Ascending aorta (tissue), 2 donors: ENCODE data around the gene NOXA1. TPM values are rescaled to one million over a fixed set of nuclear protein-coding genes. Genes with fewer than 3 reads are reported as not detected.

ENCODE experiments used
- DNase-seq, 2 donors: peaks; one replicate each; pipeline ENCODE4 v3.0.0-alpha.2; 2019; ENCODE audit warnings: low spot score in 2 of 2
- H3K27ac ChIP-seq, 2 donors: fragments of 200-600 bp; sonication (generic); one replicate each; pipeline ENCODE4 v1.5.1; 2016 to 2017; ENCODE audit warnings: mild to moderate bottlenecking in 1 of 2
- H3K27me3 ChIP-seq: fragments of 200-600 bp; sonication (generic); one replicate; pipeline ENCODE4 v1.5.1; 2017
- H3K36me3 ChIP-seq, 2 donors: fragments of 200-600 bp; sonication (generic); one replicate each; pipeline ENCODE4 v1.5.1; 2016
- H3K4me1 ChIP-seq, 2 donors: fragments of 200-600 bp; sonication (generic); one replicate each; pipeline ENCODE4 v1.5.1; 2016 to 2017; ENCODE audit warnings: mild to moderate bottlenecking in 1 of 2
- H3K4me3 ChIP-seq, 2 donors: fragments of 200-600 bp; sonication (generic); one replicate each; pipeline ENCODE4 v1.5.1; 2016 to 2017; ENCODE audit warnings: mild to moderate bottlenecking in 1 of 2
- H3K9me3 ChIP-seq, 2 donors: fragments of 200-600 bp; sonication (generic); one replicate each; pipeline ENCODE4 v1.5.1; 2016
- intact Hi-C: fragments of 100-400 bp; cut with DNase I; formaldehyde crosslinking; loops from one replicate; pipeline ENCODE4 v1.15.1; 2023
- total RNA-seq: library from RNA; depleted of rRNA; stranded (reverse); fragments of >200 nt; gene quantifications from one replicate; pipeline ENCODE4 v1.1.0, GENCODE V29; 2016
- TF ChIP-seq, protein P1 (sequence below), 3 experiments: fragments of 200-600 bp in 2 of 3; fragments of 450-650 bp in 1 of 3; sonication (generic) in 2 of 3; IDR thresholded peaks; one replicate each; pipeline ENCODE4 v1.5.1; 2016 to 2019; ENCODE audit warnings: antibody characterized with exemption in 3 of 3, mild to moderate bottlenecking in 1 of 3, moderate library complexity in 1 of 3

NOXA1 gene
- total RNA-seq, 1 donor from 2014 or later = 6.9 TPM

DNA sequence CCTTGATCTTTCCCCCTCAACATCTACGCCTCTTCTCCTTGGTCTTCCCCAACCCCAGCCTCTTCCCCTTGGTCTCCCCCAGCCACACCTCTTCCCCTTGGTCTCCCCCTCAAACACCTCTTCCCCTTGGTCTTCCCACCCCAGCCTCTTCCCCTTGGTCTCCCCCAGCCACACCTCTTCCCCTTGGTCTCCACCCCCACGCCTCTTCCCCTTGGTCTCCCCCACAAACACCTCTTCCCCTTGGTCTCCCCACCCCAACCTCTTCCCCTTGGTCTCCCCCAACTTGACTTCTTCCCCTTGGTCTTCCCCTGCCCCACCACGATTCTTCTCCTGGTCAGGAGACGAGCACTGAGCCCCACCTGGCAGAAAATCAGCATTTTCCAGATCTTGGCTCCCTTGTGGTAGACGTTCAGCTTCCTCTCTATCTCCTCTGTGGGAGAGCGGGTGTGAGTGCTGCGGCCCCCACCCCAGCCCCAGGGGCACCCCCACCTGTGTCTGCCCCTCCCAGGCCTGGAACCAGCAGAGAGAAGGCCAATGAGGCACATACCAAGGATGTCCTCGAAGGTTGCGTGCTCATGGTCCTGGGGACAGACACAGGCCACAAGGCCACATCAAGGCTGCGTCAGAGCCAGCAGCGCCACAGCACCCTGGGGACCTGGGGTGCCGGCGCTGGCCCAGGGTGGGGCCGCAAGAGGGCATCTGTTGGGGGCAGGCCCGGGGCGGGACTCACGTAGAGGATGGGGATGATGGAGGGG lies 29.0 kb downstream of the NOXA1 start:
- Histone ChIP-seq H3K4me3 (no peak overlapping the region), H3K4me1 (peaks cover 28 to 32% of the 10 kb centered on the region in 2 donors), H3K36me3 (peaks cover 39 to 57% of the 10 kb centered on the region in 2 donors), H3K9me3 (no peaks in the 10 kb centered on the region), H3K27me3 (no peaks in the 10 kb centered on the region), H3K27ac (no peak overlapping the region)
- TF ChIP-seq, protein P1, sequence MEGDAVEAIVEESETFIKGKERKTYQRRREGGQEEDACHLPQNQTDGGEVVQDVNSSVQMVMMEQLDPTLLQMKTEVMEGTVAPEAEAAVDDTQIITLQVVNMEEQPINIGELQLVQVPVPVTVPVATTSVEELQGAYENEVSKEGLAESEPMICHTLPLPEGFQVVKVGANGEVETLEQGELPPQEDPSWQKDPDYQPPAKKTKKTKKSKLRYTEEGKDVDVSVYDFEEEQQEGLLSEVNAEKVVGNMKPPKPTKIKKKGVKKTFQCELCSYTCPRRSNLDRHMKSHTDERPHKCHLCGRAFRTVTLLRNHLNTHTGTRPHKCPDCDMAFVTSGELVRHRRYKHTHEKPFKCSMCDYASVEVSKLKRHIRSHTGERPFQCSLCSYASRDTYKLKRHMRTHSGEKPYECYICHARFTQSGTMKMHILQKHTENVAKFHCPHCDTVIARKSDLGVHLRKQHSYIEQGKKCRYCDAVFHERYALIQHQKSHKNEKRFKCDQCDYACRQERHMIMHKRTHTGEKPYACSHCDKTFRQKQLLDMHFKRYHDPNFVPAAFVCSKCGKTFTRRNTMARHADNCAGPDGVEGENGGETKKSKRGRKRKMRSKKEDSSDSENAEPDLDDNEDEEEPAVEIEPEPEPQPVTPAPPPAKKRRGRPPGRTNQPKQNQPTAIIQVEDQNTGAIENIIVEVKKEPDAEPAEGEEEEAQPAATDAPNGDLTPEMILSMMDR (IDR thresholded peaks at IDR 0.05) = no peak
- peak; percentile 8 to 49 for DNase-seq
- intact Hi-C loops = loop anchor here (10.0 kb wide), 1 partner anchor 153 kb away; the partner anchor contains the start of gene ARRDC1

DNA sequence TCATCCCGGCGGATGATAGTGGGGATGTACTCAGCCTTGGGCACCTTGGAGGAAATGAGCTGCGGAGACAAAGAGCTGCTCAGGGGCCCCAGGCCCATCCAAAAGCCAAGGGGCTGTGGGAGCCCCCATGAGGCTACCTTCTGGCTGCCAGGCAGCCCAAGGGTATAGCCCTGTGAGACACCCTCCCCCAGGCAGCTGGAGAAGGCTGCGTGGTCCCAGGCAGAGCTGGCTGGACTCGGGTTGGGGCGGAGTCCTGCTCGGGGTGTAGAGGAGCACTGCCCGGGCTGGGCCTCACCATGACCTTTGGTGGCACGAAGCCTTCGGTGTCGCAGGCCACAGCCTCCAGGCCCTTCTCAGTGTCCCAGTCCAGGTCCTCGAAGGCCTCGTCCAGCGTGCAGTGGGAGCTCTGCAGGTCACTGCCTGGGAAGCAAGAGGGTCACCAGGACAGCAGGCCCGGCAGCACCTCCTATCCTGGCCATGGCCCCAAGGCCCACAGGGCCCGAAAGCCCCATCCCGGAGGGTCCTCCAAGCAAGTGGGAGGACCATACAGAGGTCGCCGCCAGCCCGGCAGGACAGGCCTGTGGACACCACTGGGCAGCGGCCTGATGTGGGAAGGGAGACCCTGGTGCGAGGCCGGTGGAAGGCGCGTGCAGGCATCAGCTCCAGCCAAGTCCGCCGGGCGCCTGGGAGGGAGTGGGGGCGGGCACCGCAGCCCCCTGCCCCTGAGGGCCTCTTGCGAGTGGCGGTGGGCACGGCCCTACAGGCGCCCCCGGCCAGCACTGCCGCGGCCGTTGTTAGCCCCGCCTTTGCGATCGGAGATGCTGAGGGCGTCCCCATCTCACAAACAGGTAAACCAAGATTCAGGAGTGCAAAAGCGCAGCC lies 29.8 kb downstream of the NOXA1 start:
- TF ChIP-seq, protein P1 (IDR thresholded peaks at IDR 0.05) = no peak
- Histone ChIP-seq H3K27me3 (no peaks in the 10 kb centered on the region), H3K4me3 (no peak overlapping the region), H3K9me3 (no peaks in the 10 kb centered on the region), H3K4me1 (peaks cover 35 to 38% of the 10 kb centered on the region in 2 donors), H3K36me3 (peaks cover 39 to 57% of the 10 kb centered on the region in 2 donors), H3K27ac (peak overlapping the region in 1 of 2 donors; percentile 24)
- DNase-seq = peak; percentile 8 to 66
- intact Hi-C loops = loop anchor here (10.0 kb wide), 1 partner anchor 152 kb away; the partner anchor contains the start of gene ARRDC1

DNA sequence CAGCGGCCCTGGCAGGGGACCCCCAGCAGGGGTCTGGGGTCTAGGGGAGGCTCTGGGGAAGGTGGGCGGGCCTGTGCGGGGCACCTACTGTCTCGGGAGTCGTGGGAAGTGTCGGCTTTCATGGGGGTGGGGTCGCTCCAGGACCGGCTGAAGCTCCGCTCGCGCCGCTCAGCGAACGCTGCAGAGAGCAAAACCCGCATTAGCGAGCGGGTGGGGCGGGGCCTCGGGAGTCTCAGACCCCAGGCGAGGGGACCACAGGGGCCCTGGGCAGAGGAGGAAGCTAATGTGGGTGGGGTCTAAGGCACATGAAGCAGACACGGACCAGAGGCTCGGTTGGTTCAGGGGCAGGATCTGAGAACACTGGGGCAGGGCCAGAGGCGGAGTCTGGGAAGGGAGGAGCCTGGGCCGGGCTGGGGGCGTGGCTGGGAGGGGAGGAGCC lies 30.5 kb downstream of the NOXA1 start:
- H3K27ac ChIP-seq = peak overlapping the region in 1 of 2 donors; percentile 24
- DNase-seq = peak; percentile 55 to 80
- intact Hi-C loops = loop anchor here (10.0 kb wide), 1 partner anchor 151 kb away; the partner anchor contains the start of gene ARRDC1

DNA sequence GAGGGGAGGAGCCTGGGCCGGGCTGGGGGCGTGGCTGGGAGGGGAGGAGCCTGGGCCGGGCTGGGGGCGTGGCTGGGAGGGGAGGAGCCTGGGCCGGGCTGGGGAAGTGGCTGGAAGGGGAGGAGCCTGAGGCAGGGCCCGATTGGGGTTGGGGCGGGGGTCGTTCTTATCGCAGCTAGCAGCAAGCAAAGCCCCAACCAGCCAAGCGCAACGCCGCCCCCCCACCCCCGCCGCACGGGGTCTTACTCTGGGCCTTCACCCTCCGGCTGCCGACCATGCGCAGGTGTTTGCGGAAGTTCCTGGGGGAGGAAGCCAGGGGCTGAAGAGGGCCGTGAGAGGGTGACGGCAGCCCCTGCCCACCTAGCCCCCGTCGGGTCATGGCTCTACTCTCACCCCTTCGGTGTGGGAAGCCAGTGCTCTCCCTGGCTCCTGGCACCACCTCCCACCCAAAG lies 31.0 kb downstream of the NOXA1 start:
- no peaks in the 10 kb centered on the region for H3K27me3 ChIP-seq
- H3K4me1 ChIP-seq = peaks cover 36 to 40% of the 10 kb centered on the region in 2 donors
- TF ChIP-seq, protein P1 (IDR thresholded peaks at IDR 0.05) = no peak
- H3K36me3 ChIP-seq = peaks cover 31 to 47% of the 10 kb centered on the region in 2 donors
- peak overlapping the region; percentile 55 to 95 for H3K27ac ChIP-seq
- no peaks in the 10 kb centered on the region for H3K9me3 ChIP-seq
- intact Hi-C loops = loop anchor here (10.0 kb wide), 1 partner anchor 151 kb away; the partner anchor contains the start of gene ARRDC1
- H3K4me3 ChIP-seq = peak overlapping the region; percentile 10 to 39
- DNase-seq = peak; percentile 9 to 78

More for the DNA sequence above, 30.5 kb downstream of the NOXA1 start:
- no peaks in the 10 kb centered on the region for H3K27me3 ChIP-seq
- TF ChIP-seq, protein P1 (IDR thresholded peaks at IDR 0.05) = no peak
- no peak overlapping the region for H3K4me3 ChIP-seq
- peaks cover 36 to 40% of the 10 kb centered on the region in 2 donors for H3K4me1 ChIP-seq
- peaks cover 36 to 52% of the 10 kb centered on the region in 2 donors for H3K36me3 ChIP-seq
- H3K9me3 ChIP-seq = no peaks in the 10 kb centered on the region
